B cell (primary cell): Measurements from ENCODE around the gene VANGL2. TPM values are rescaled to one million over a fixed set of nuclear protein-coding genes. Genes with fewer than 3 reads are reported as not detected.

Experiments
- ATAC-seq: fragments of 200-7000 bp; cut with Tn5 transposase; one replicate; pipeline ENCODE4 v1.10.0; 2021; ENCODE audit warnings: low read depth, mild to moderate bottlenecking, moderate number of reproducible peaks, moderate library complexity
- CTCF ChIA-PET: fragments of 350-600 bp; sonication (Branson Sonifier 250); formaldehyde crosslinking; loops from one replicate; lab custom pipeline; 2021; ENCODE audit warnings: antibody characterized with exemption, inconsistent platforms; lab: Charles Lee
- POLR2A ChIA-PET: fragments of 350-600 bp; sonication (Branson Sonifier 250); formaldehyde crosslinking; loops from one replicate; lab custom pipeline; 2021; ENCODE audit warnings: antibody characterized with exemption; lab: Charles Lee
- DNase-seq: peaks from one replicate; pipeline ENCODE4 v3.0.0; 2013
- H2AFZ ChIP-seq: 2 replicates; pipeline ENCODE4 v1.6.1; 2012; ENCODE audit warnings: mild to moderate bottlenecking, low read depth, low read length; ENCODE audit not compliant: insufficient read depth, poor library complexity, severe bottlenecking
- H3K27ac ChIP-seq, 2 donors: 1 replicate in 1 of 2; 2 replicates in 1 of 2; pipeline ENCODE4 v1.5.1; 2012 to 2013; ENCODE audit warnings: low read length in 2 of 2, mild to moderate bottlenecking in 2 of 2, moderate library complexity in 1 of 2
- H3K27me3 ChIP-seq, 4 experiments: fragments of 200-600 bp in 1 of 4; sonication (generic) in 1 of 4; replicated peaks in 1 of 4; 1 replicate in 2 of 4; 2 replicates in 2 of 4; pipeline versions ENCODE4 v1.6.1 to v1.7.0; 2013 to 2016; ENCODE audit warnings: low read length in 3 of 4, mild to moderate bottlenecking in 2 of 4, mixed read lengths in 1 of 4, moderate library complexity in 1 of 4; ENCODE audit not compliant: insufficient read depth in 4 of 4, control insufficient read depth in 3 of 4; ENCODE audit errors: control extremely low read depth in 1 of 4
- H3K36me3 ChIP-seq, 2 experiments: replicated peaks in 1 of 2; 1 replicate in 1 of 2; 2 replicates in 1 of 2; pipeline versions ENCODE4 v1.6.1 to v1.7.1; 2013; ENCODE audit warnings: low read length in 1 of 2; ENCODE audit not compliant: insufficient read depth in 2 of 2, control insufficient read depth in 1 of 2; ENCODE audit errors: control extremely low read depth in 1 of 2, extremely low read depth in 1 of 2
- H3K4me1 ChIP-seq, 2 donors: fragments of 200-600 bp in 1 of 2; sonication (generic) in 1 of 2; 1 replicate in 1 of 2; 2 replicates in 1 of 2; pipeline versions ENCODE4 v1.5.1 to v1.6.1; 2013 to 2017; ENCODE audit warnings: low read length in 2 of 2; ENCODE audit not compliant: control insufficient read depth in 2 of 2, insufficient read depth in 2 of 2
- H3K4me2 ChIP-seq: replicated peaks from 2 replicates; pipeline ENCODE3; 2012; ENCODE audit warnings: mild to moderate bottlenecking, low read depth, low read length; ENCODE audit not compliant: poor library complexity, severe bottlenecking
- H3K4me3 ChIP-seq, 5 experiments: fragments of 200-600 bp in 1 of 5; sonication (generic) in 1 of 5; 1 replicate in 3 of 5; 2 replicates in 2 of 5; pipeline versions ENCODE4 v1.5.1 to v1.7.0; 2011 to 2016; ENCODE audit warnings: low read length in 4 of 5, mild to moderate bottlenecking in 4 of 5, low read depth in 2 of 5, control low read depth in 1 of 5, moderate library complexity in 1 of 5; ENCODE audit not compliant: insufficient read depth in 1 of 5; ENCODE audit errors: control extremely low read depth in 1 of 5, extremely low read depth in 1 of 5
- H3K79me2 ChIP-seq: fragments of 200-600 bp; sonication (generic); one replicate; pipeline ENCODE4 v1.6.0; 2016; ENCODE audit warnings: low read length; ENCODE audit not compliant: control insufficient read depth, insufficient read depth
- H3K9ac ChIP-seq: fragments of 200-600 bp; sonication (generic); 2 replicates; pipeline ENCODE4 v1.6.1; 2017; ENCODE audit warnings: mild to moderate bottlenecking, low read length, moderate library complexity
- H3K9me3 ChIP-seq, 3 donors: one replicate each; pipeline versions ENCODE4 v1.6.1 to v1.7.1; 2013; ENCODE audit warnings: low read length in 2 of 3; ENCODE audit not compliant: control insufficient read depth in 2 of 3, insufficient read depth in 1 of 3; ENCODE audit errors: control extremely low read depth in 1 of 3
- H4K20me1 ChIP-seq: 2 replicates; pipeline ENCODE4 v1.6.0; 2012; ENCODE audit warnings: mild to moderate bottlenecking, low read length; ENCODE audit not compliant: insufficient read depth, control insufficient read depth, poor library complexity, severe bottlenecking
- H3K27ac Mint-ChIP-seq: one replicate; pipeline ENCODE4 v1.8.0; 2021; ENCODE audit warnings: mixed read lengths
- H3K27me3 Mint-ChIP-seq: one replicate; pipeline ENCODE4 v1.8.0; 2021; ENCODE audit warnings: mixed read lengths
- H3K4me1 Mint-ChIP-seq: one replicate; pipeline ENCODE4 v1.8.0; 2021; ENCODE audit warnings: mixed read lengths
- H3K4me3 Mint-ChIP-seq: one replicate; pipeline ENCODE4 v1.8.0; 2021; ENCODE audit warnings: mixed read lengths
- H3K9me3 Mint-ChIP-seq: one replicate; pipeline ENCODE4 v1.8.0; 2022; ENCODE audit warnings: mixed read lengths; ENCODE audit not compliant: insufficient read depth
- CTCF ChIP-seq: fragments of 200-600 bp; IDR thresholded peaks from one replicate; pipeline ENCODE4 v1.8.0; 2022; ENCODE audit warnings: antibody characterized with exemption, mild to moderate bottlenecking
- EZH2 ChIP-seq: IDR thresholded peaks from 2 replicates; pipeline ENCODE4 v1.6.1; 2012; ENCODE audit warnings: borderline replicate concordance, low read depth, mild to moderate bottlenecking, moderate library complexity, low read length; ENCODE audit not compliant: insufficient read depth, poor library complexity, severe bottlenecking
- WGBS: methylation state at CpG from one replicate; pipeline ENCODE4 v1.1.5; 2013; ENCODE audit warnings: missing lambda C conversion rate; ENCODE audit not compliant: insufficient coverage; 5-methylcytosine and 5-hydroxymethylcytosine counted together
- intact Hi-C: fragments of 100-400 bp; cut with micrococcal nuclease; formaldehyde crosslinking; loops from one replicate; pipeline ENCODE4 v1.10.0; 2022
- polyA plus RNA-seq: library from polyadenylated mRNA; depleted of rRNA; stranded (reverse); fragments of >200 nt; gene quantifications from 2 replicates; pipeline ENCODE4 v1.2.3, GENCODE V29; 2012
- total RNA-seq, 2 donors: library from RNA; stranded (reverse); fragments of 120-200 nt in 1 of 2; gene quantifications; 1 replicate in 1 of 2; 2 replicates in 1 of 2; pipeline versions ENCODE4 v1.2.3 to v1.2.4, GENCODE V29; 2013 to 2022

Gene VANGL2
- total and polyA plus RNA-seq, 2 donors (not counting 1 experiment from before 2014, with no cell fraction given): 0.48 to 14.4 TPM

DNA sequence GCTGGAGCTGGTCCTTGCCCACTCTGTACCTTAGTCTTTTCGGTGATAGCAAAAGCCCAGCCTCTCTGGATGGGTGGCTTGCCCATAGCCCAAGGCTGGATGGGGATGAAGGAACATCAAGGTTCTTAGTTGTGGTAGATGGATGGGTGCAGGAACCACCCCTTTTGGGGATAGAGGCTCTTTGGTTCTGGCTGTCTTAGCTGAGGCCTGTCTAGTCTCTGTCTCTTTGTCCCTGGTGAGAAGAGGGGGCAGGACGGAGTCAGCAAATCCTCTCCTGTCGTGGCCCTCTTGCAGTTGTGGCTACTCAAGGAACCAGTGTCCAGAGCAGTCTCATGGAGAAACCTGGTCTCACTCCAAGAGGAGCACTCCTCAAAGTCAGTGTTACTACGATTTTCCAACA, 8.5 kb downstream of the VANGL2 start:
- POLR2A ChIA-PET: no interaction called here
- intact Hi-C loops: no loop called here

DNA sequence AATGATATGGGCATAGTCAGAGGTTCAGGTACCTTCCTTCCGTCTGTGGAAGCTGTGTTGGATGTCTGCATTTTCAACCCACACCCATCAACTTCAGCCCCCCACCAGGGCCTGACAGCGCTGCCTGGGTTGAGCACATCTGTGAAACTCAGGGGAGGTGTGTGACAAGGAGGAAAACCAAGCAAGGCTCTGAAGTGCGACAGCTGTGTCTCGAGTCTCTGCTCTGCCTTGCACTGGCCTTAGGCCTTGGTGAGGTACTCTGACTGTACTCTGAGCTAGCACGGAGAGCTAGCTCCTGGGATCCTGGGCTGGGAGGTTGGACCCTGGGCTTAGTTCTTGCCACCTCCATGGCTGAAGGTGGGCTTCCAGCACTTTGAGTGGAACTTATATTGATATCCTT, 9.1 kb downstream of the VANGL2 start:
- intact Hi-C loops: no loop called here
- H3K27me3 Mint-ChIP-seq: no peaks in the 10 kb centered on the region
- ChIA-PET POLR2A (no interaction called here), CTCF (no interaction called here)
- H3K79me2 ChIP-seq: no peaks in the 10 kb centered on the region
- H3K4me3 Mint-ChIP-seq: no peak overlapping the region
- H3K4me3 ChIP-seq: no peak overlapping the region
- H3K27me3 ChIP-seq: no peaks in the 10 kb centered on the region
- H3K4me2 ChIP-seq: no peak overlapping the region
- no peak overlapping the region for H3K27ac ChIP-seq
- no peaks in the 10 kb centered on the region for H3K36me3 ChIP-seq
- peaks cover 4% of the 10 kb centered on the region for H3K4me1 Mint-ChIP-seq
- H3K9me3 Mint-ChIP-seq: no peaks in the 10 kb centered on the region
- H3K9ac ChIP-seq: no peak overlapping the region
- H3K4me1 ChIP-seq: no peaks in the 10 kb centered on the region
- no peak overlapping the region for H2AFZ ChIP-seq
- no peaks in the 10 kb centered on the region for H3K9me3 ChIP-seq
- 72% methylated on average over 4 of the region's 5 CpGs for WGBS
- ATAC-seq: no peak
- no peak for TF ChIP-seq EZH2
- no peak for TF ChIP-seq CTCF
- DNase-seq: no peak
- no peak overlapping the region for H3K27ac Mint-ChIP-seq
- no peaks in the 10 kb centered on the region for H4K20me1 ChIP-seq

More for the DNA sequence above, 8.5 kb downstream of the VANGL2 start:
- H3K4me3 Mint-ChIP-seq: no peak overlapping the region
- H3K27ac Mint-ChIP-seq: no peak overlapping the region
- H3K27me3 ChIP-seq: no peaks in the 10 kb centered on the region
- 100% methylated on average over 3 of the region's 4 CpGs for WGBS
- H3K9ac ChIP-seq: no peak overlapping the region
- H3K9me3 ChIP-seq: no peaks in the 10 kb centered on the region
- no peaks in the 10 kb centered on the region for H3K79me2 ChIP-seq
- no peaks in the 10 kb centered on the region for H3K4me1 ChIP-seq
- H3K9me3 Mint-ChIP-seq: no peaks in the 10 kb centered on the region
- H2AFZ ChIP-seq: no peak overlapping the region
- no peak overlapping the region for H3K4me3 ChIP-seq
- no peak overlapping the region for H3K4me2 ChIP-seq
- DNase-seq: no peak
- CTCF ChIA-PET: no interaction called here
- no peak for TF ChIP-seq EZH2
- no peak for TF ChIP-seq CTCF
- no peaks in the 10 kb centered on the region for H4K20me1 ChIP-seq
- H3K4me1 Mint-ChIP-seq: peaks cover 10% of the 10 kb centered on the region
- H3K27ac ChIP-seq: no peak overlapping the region
- no peak for ATAC-seq
- H3K36me3 ChIP-seq: no peaks in the 10 kb centered on the region
- no peaks in the 10 kb centered on the region for H3K27me3 Mint-ChIP-seq
